H1 (cell line): Measurements from ENCODE around the gene MAGI2. TPM values are rescaled to one million over a fixed set of nuclear protein-coding genes. Genes with fewer than 3 reads are reported as not detected.

Experiments used
- CTCF ChIA-PET: fragments of 300-600 bp; sonication (Branson Sonifier 250); formaldehyde crosslinking; loops from one replicate; lab custom pipeline; 2021; ENCODE audit not compliant: partially characterized antibody; lab: Charles Lee
- POLR2A ChIA-PET: fragments of 300-600 bp; sonication (Branson Sonifier 250); formaldehyde crosslinking; loops from one replicate; lab custom pipeline; 2021; ENCODE audit warnings: inconsistent platforms; ENCODE audit not compliant: partially characterized antibody; lab: Charles Lee
- DNase-seq, 2 experiments: peaks; one replicate each; pipeline versions ENCODE4 v3.0.0 to v3.0.0-alpha.2; 2010 to 2022; ENCODE audit warnings: low spot score in 2 of 2, low read depth in 1 of 2, mixed read lengths in 1 of 2
- FAIRE-seq: peaks from 2 replicates; lab custom pipeline; 2011; peaks lifted over from hg19 to GRCh38; lab: Jason Lieb, UNC
- H2AFZ ChIP-seq: 2 replicates; pipeline ENCODE4 v1.8.1; 2012; ENCODE audit warnings: low read length, inconsistent platforms
- H2AK5ac ChIP-seq: 2 replicates; pipeline ENCODE4 v1.6.1; 2013; ENCODE audit warnings: low read depth, low read length
- H2BK120ac ChIP-seq: replicated peaks from 2 replicates; pipeline ENCODE3; 2013; ENCODE audit warnings: low read depth, low read length, inconsistent platforms
- H2BK12ac ChIP-seq: 2 replicates; pipeline ENCODE4 v1.6.1; 2013; ENCODE audit warnings: low read depth, low read length
- H2BK15ac ChIP-seq: 2 replicates; pipeline ENCODE4 v1.6.1; 2013; ENCODE audit warnings: low read length
- H2BK20ac ChIP-seq: 2 replicates; pipeline ENCODE4 v1.6.1; 2013; ENCODE audit warnings: low read length
- H2BK5ac ChIP-seq: 2 replicates; pipeline ENCODE4 v1.6.1; 2013; ENCODE audit warnings: low read depth, low read length
- H3K14ac ChIP-seq: 2 replicates; pipeline ENCODE4 v1.6.1; 2013; ENCODE audit warnings: inconsistent platforms; ENCODE audit not compliant: insufficient read length
- H3K18ac ChIP-seq: 2 replicates; pipeline ENCODE4 v1.6.1; 2013; ENCODE audit warnings: low read length; ENCODE audit errors: extremely low read depth
- H3K23ac ChIP-seq: 2 replicates; pipeline ENCODE4 v1.6.1; 2013; ENCODE audit warnings: inconsistent platforms; ENCODE audit not compliant: insufficient read length
- H3K23me2 ChIP-seq: 2 replicates; pipeline ENCODE4 v1.6.1; 2013; ENCODE audit warnings: low read depth, low read length
- H3K27ac ChIP-seq: 2 replicates; pipeline ENCODE4 v1.6.1; 2011; ENCODE audit warnings: low read depth, low read length, inconsistent platforms
- H3K27me3 ChIP-seq, 4 experiments: replicated peaks in 1 of 4; 1 replicate in 1 of 4; 2 replicates in 3 of 4; pipeline versions ENCODE4 v1.6.1 to v1.8.1; 2011 to 2013; ENCODE audit warnings: low read length in 3 of 4, mild to moderate bottlenecking in 3 of 4, inconsistent platforms in 2 of 4, mixed read lengths in 2 of 4, moderate library complexity in 1 of 4; ENCODE audit not compliant: control insufficient read depth in 3 of 4, insufficient read depth in 3 of 4; ENCODE audit errors: extremely low read depth in 1 of 4
- H3K36me3 ChIP-seq, 4 experiments: 2 replicates each; pipeline versions ENCODE4 v1.6.1 to v1.8.1; 2011 to 2013; ENCODE audit warnings: mild to moderate bottlenecking in 4 of 4, low read length in 3 of 4, moderate library complexity in 2 of 4, control low read depth in 1 of 4, inconsistent platforms in 1 of 4; ENCODE audit not compliant: insufficient read depth in 4 of 4, control insufficient read depth in 2 of 4
- H3K4ac ChIP-seq: replicated peaks from 2 replicates; pipeline ENCODE3; 2013; ENCODE audit warnings: low read length, low read depth, mixed read lengths, inconsistent platforms; ENCODE audit not compliant: insufficient read length
- H3K4me1 ChIP-seq, 4 experiments: replicated peaks in 1 of 4; 1 replicate in 1 of 4; 2 replicates in 3 of 4; pipeline versions ENCODE4 v1.6.1 to v1.8.1; 2011 to 2013; ENCODE audit warnings: low read length in 3 of 4, inconsistent platforms in 2 of 4, mixed read lengths in 1 of 4; ENCODE audit not compliant: insufficient read depth in 4 of 4, control insufficient read depth in 3 of 4
- H3K4me2 ChIP-seq, 2 experiments: 2 replicates each; pipeline versions ENCODE4 v1.6.1 to v1.8.1; 2011 to 2013; ENCODE audit warnings: low read depth in 2 of 2, low read length in 2 of 2, control low read depth in 1 of 2, inconsistent platforms in 1 of 2, mild to moderate bottlenecking in 1 of 2; ENCODE audit not compliant: insufficient read depth in 1 of 2
- H3K4me3 ChIP-seq, 4 experiments: fragments of 200-600, 300-600 bp in 1 of 4; sonication (generic), shearing (Covaris generic), sonication (Bioruptor Twin) in 1 of 4; 2 replicates each; pipeline versions ENCODE4 v1.5.1 to v1.8.1; 2011 to 2016; ENCODE audit warnings: low read length in 4 of 4, low read depth in 3 of 4, control low read depth in 2 of 4, inconsistent platforms in 2 of 4, mild to moderate bottlenecking in 2 of 4, mixed read lengths in 1 of 4, moderate library complexity in 1 of 4; ENCODE audit not compliant: insufficient read depth in 2 of 4; ENCODE audit errors: extremely low read depth in 1 of 4
- H3K56ac ChIP-seq: replicated peaks from 2 replicates; pipeline ENCODE3; 2013; ENCODE audit warnings: low read depth, mild to moderate bottlenecking, mixed read lengths, low read length, inconsistent platforms; ENCODE audit not compliant: insufficient read length
- H3K79me1 ChIP-seq: 2 replicates; pipeline ENCODE4 v1.6.1; 2013; ENCODE audit warnings: low read depth, low read length, control low read depth
- H3K79me2 ChIP-seq, 2 experiments: 2 replicates each; pipeline versions ENCODE4 v1.6.1 to v1.8.1; 2012 to 2013; ENCODE audit warnings: low read length in 2 of 2, mild to moderate bottlenecking in 2 of 2, inconsistent platforms in 1 of 2; ENCODE audit not compliant: insufficient read depth in 2 of 2, control insufficient read depth in 1 of 2
- H3K9ac ChIP-seq, 4 experiments: replicated peaks in 1 of 4; 1 replicate in 1 of 4; 2 replicates in 3 of 4; pipeline versions ENCODE4 v1.6.1 to v1.8.1; 2011 to 2013; ENCODE audit warnings: low read depth in 3 of 4, low read length in 3 of 4, control low read depth in 2 of 4, mild to moderate bottlenecking in 2 of 4, moderate library complexity in 2 of 4, inconsistent platforms in 1 of 4; ENCODE audit errors: extremely low read depth in 1 of 4
- H3K9me3 ChIP-seq, 2 experiments: 2 replicates each; pipeline versions ENCODE4 v1.6.1 to v1.8.1; 2012 to 2013; ENCODE audit warnings: mild to moderate bottlenecking in 2 of 2, moderate library complexity in 2 of 2, control low read depth in 1 of 2, inconsistent platforms in 1 of 2, low read depth in 1 of 2, low read length in 1 of 2, mixed read lengths in 1 of 2; ENCODE audit not compliant: insufficient read depth in 2 of 2
- H4K20me1 ChIP-seq, 2 experiments: replicated peaks in 1 of 2; 2 replicates each; pipeline versions ENCODE3 to v1.8.1; 2011 to 2013; ENCODE audit warnings: inconsistent platforms in 2 of 2, low read length in 2 of 2, mild to moderate bottlenecking in 1 of 2; ENCODE audit not compliant: insufficient read depth in 2 of 2, control insufficient read depth in 1 of 2
- H4K5ac ChIP-seq: 2 replicates; pipeline ENCODE4 v1.6.1; 2013; ENCODE audit warnings: low read length, low read depth, mixed read lengths, inconsistent platforms; ENCODE audit not compliant: insufficient read length
- H4K8ac ChIP-seq: 2 replicates; pipeline ENCODE4 v1.8.0; 2013; ENCODE audit warnings: mild to moderate bottlenecking, moderate library complexity, low read length, inconsistent platforms; ENCODE audit not compliant: insufficient read depth; ENCODE audit errors: extremely low read depth
- H4K91ac ChIP-seq: replicated peaks from 2 replicates; pipeline ENCODE3; 2013; ENCODE audit warnings: low read length, mixed read lengths, inconsistent platforms; ENCODE audit not compliant: insufficient read length
- CEBPB ChIP-seq: IDR thresholded peaks from 2 replicates; pipeline ENCODE4 v1.6.1; 2012; ENCODE audit warnings: low read depth, low read length
- JUN ChIP-seq: IDR thresholded peaks from 2 replicates; pipeline ENCODE4 v1.6.1; 2011; ENCODE audit warnings: low read depth, mild to moderate bottlenecking, improper control_type of control experiment, low read length
- NANOG ChIP-seq: IDR thresholded peaks from 2 replicates; pipeline ENCODE4 v1.6.1; 2011; ENCODE audit warnings: low read length, low read depth, mild to moderate bottlenecking, inconsistent platforms; ENCODE audit not compliant: insufficient read depth, poor library complexity, severe bottlenecking
- POLR2A ChIP-seq, 2 experiments: IDR thresholded peaks; 1 replicate in 1 of 2; 2 replicates in 1 of 2; pipeline ENCODE4 v1.6.1; 2011; ENCODE audit warnings: low read depth in 2 of 2, low read length in 2 of 2, mild to moderate bottlenecking in 2 of 2; ENCODE audit errors: control extremely low read depth in 1 of 2
- SIX5 ChIP-seq: IDR thresholded peaks from 2 replicates; pipeline ENCODE4 v1.6.1; 2011; ENCODE audit warnings: mild to moderate bottlenecking, low read depth, low read length
- SP2 ChIP-seq: IDR thresholded peaks from 2 replicates; pipeline ENCODE4 v1.6.1; 2012; ENCODE audit warnings: mild to moderate bottlenecking, low read length, inconsistent platforms
- TAF1 ChIP-seq: IDR thresholded peaks from 2 replicates; pipeline ENCODE4 v1.6.1; 2011; ENCODE audit warnings: mild to moderate bottlenecking, low read depth, low read length
- WGBS, 2 experiments: shearing (Covaris generic) in 1 of 2; methylation state at CpG; one replicate each; pipeline versions ENCODE4 v1.1.6 to v1.1.7; 2013 to 2015; ENCODE audit warnings: low lambda C conversion rate in 2 of 2, mixed read lengths in 2 of 2, inconsistent platforms in 1 of 2, low coverage in 1 of 2, missing lambda C conversion rate in 1 of 2; ENCODE audit not compliant: insufficient replicate concordance in 2 of 2, insufficient coverage in 1 of 2, insufficient read length in 1 of 2; ENCODE audit errors: extremely low coverage in 1 of 2, missing lambda C conversion rate in 1 of 2; 5-methylcytosine and 5-hydroxymethylcytosine counted together
- polyA plus RNA-seq, 7 experiments: library from polyadenylated mRNA; depleted of rRNA in 3 of 7; stranded (reverse) in 5 of 7; unstranded in 2 of 7; fragments of >200 nt in 5 of 7; fragments of 200-250 nt in 2 of 7; gene quantifications; 1 replicate in 5 of 7; 2 replicates in 1 of 7; 4 replicates in 1 of 7; pipeline versions ENCODE4 v1.2.1 to v1.2.3, GENCODE V29; 2011 to 2013; ENCODE audit warnings: missing spikeins in 2 of 7, mixed read lengths in 2 of 7
- total RNA-seq: library from RNA; stranded (reverse); fragmentation: NEBNext Ultra II Directional; extraction: Animal tissue kit (Norgen Biotek cat#: 25700); gene quantifications from 2 replicates; pipeline ENCODE4 v1.2.1, GENCODE V29; 2021
- TF ChIP-seq, protein P1 (sequence below): IDR thresholded peaks from 2 replicates; pipeline ENCODE4 v1.6.1; 2011; ENCODE audit warnings: low read length, improper control_type of control experiment
- TF ChIP-seq, protein P2 (sequence below): IDR thresholded peaks from 2 replicates; pipeline ENCODE4 v1.6.1; 2012; ENCODE audit warnings: inconsistent platforms
- TF ChIP-seq, protein P3 (sequence below): IDR thresholded peaks from 2 replicates; pipeline ENCODE4 v1.6.1; 2012; ENCODE audit warnings: low read length, inconsistent platforms

Gene MAGI2
- total and polyA plus RNA-seq, 2 of the 8 experiments (the other 6 are each of a cell fraction or from before 2014, with no cell fraction given), result 6.0 to 27.3 TPM

DNA sequence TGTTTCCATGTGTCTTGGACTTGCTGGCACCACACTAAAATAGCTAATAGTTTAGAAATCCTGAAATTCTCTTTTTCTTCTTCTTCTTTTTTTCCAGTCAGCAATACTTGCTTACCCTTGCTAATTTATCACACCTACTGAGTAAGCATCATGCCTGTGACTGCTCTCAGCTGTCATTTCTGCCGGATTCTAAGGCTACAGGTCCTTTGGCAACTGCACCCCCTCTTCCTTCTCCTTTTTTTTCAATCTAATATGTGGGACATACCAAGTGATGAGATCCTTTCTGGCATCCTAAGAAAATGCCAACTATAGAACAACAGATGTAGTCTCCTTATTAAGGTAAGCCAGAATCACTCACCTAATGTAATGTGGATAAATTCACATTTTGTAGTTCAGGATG is 444.7 kb downstream of the MAGI2 start:
- no peak overlapping the region for H3K56ac ChIP-seq
- no peaks in the 10 kb centered on the region for H3K23me2 ChIP-seq
- no peak overlapping the region for H2BK120ac ChIP-seq
- H4K20me1 ChIP-seq, result peaks cover 0 to 1% of the 10 kb centered on the region in 2 experiments
- H3K27me3 ChIP-seq, result no peaks in the 10 kb centered on the region
- DNase-seq (no peak), FAIRE-seq (no peak)
- no peak overlapping the region for H3K4me3 ChIP-seq
- no peak overlapping the region for H4K8ac ChIP-seq
- WGBS, 2 experiments, result 95% methylated on average over 1 of the region's 1 CpG; no CpG with 5 or more reads in 1 of the 2 experiments
- no peak overlapping the region for H3K23ac ChIP-seq
- H2BK15ac ChIP-seq, result no peak overlapping the region
- H2AFZ ChIP-seq, result no peak overlapping the region
- no peak overlapping the region for H3K9ac ChIP-seq
- no peaks in the 10 kb centered on the region for H3K79me2 ChIP-seq
- H2BK5ac ChIP-seq, result no peak overlapping the region
- ChIA-PET CTCF (no interaction called here), POLR2A (no interaction called here)
- H3K4ac ChIP-seq, result no peak overlapping the region
- H3K27ac ChIP-seq, result no peak overlapping the region
- no peak overlapping the region for H2AK5ac ChIP-seq
- H3K18ac ChIP-seq, result no peak overlapping the region
- no peaks in the 10 kb centered on the region for H3K4me1 ChIP-seq
- no peak overlapping the region for H4K5ac ChIP-seq
- H3K79me1 ChIP-seq, result no peaks in the 10 kb centered on the region
- H2BK12ac ChIP-seq, result no peak overlapping the region
- no peak overlapping the region for H2BK20ac ChIP-seq
- no peak overlapping the region for H3K14ac ChIP-seq
- H3K9me3 ChIP-seq, result no peaks in the 10 kb centered on the region
- H4K91ac ChIP-seq, result no peak overlapping the region
- no peaks in the 10 kb centered on the region for H3K36me3 ChIP-seq
- H3K4me2 ChIP-seq, result no peak overlapping the region
- TF ChIP-seq TAF1 (no peak), JUN (no peak), CEBPB (no peak), POLR2A (IDR thresholded peaks at IDR 0.05; ENCODE audit: control extremely low read depth in 1 of 2, low read depth in 2 of 2, low read length in 2 of 2) (no peak), NANOG (no peak), SIX5 (no peak), SP2 (no peak)
- TF ChIP-seq, protein P1, sequence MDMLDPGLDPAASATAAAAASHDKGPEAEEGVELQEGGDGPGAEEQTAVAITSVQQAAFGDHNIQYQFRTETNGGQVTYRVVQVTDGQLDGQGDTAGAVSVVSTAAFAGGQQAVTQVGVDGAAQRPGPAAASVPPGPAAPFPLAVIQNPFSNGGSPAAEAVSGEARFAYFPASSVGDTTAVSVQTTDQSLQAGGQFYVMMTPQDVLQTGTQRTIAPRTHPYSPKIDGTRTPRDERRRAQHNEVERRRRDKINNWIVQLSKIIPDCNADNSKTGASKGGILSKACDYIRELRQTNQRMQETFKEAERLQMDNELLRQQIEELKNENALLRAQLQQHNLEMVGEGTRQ, result no peak
- TF ChIP-seq, protein P2, sequence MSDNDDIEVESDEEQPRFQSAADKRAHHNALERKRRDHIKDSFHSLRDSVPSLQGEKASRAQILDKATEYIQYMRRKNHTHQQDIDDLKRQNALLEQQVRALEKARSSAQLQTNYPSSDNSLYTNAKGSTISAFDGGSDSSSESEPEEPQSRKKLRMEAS, result no peak
- TF ChIP-seq, protein P3, sequence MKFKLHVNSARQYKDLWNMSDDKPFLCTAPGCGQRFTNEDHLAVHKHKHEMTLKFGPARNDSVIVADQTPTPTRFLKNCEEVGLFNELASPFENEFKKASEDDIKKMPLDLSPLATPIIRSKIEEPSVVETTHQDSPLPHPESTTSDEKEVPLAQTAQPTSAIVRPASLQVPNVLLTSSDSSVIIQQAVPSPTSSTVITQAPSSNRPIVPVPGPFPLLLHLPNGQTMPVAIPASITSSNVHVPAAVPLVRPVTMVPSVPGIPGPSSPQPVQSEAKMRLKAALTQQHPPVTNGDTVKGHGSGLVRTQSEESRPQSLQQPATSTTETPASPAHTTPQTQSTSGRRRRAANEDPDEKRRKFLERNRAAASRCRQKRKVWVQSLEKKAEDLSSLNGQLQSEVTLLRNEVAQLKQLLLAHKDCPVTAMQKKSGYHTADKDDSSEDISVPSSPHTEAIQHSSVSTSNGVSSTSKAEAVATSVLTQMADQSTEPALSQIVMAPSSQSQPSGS, result no peak
